Type B pancreatic cell (in vitro differentiated cells): ENCODE data around the gene BRCA2. TPM values are rescaled to one million over a fixed set of nuclear protein-coding genes. Genes with fewer than 3 reads are reported as not detected.

Source experiments
- DNase-seq: peaks from one replicate; pipeline ENCODE4 v3.0.0; 2021; ENCODE audit warnings: mixed read lengths; ENCODE audit not compliant: unreplicated experiment; ENCODE audit errors: extremely low spot score
- H3K27ac Mint-ChIP-seq: 2 replicates; pipeline ENCODE4 v1.8.0; 2021; ENCODE audit warnings: mild to moderate bottlenecking, mixed read lengths
- H3K27me3 Mint-ChIP-seq: 2 replicates; pipeline ENCODE4 v1.8.0; 2021; ENCODE audit warnings: mixed read lengths
- H3K36me3 Mint-ChIP-seq: 2 replicates; pipeline ENCODE4 v1.8.0; 2021; ENCODE audit warnings: mixed read lengths
- H3K4me1 Mint-ChIP-seq: one replicate; pipeline ENCODE4 v1.8.0; 2021; ENCODE audit warnings: mixed read lengths; ENCODE audit not compliant: unreplicated experiment
- H3K4me3 Mint-ChIP-seq: 2 replicates; pipeline ENCODE4 v1.8.0; 2021; ENCODE audit warnings: mild to moderate bottlenecking, mixed read lengths
- H3K9me3 Mint-ChIP-seq: 2 replicates; pipeline ENCODE4 v1.8.0; 2021; ENCODE audit warnings: mixed read lengths
- CTCF ChIP-seq: fragments of 200-600 bp; sonication (generic); conservative IDR thresholded peaks from 2 replicates; pipeline ENCODE4 v1.5.0; 2021; ENCODE audit warnings: antibody characterized with exemption, mild to moderate bottlenecking
- total RNA-seq: library from RNA; stranded (reverse); gene quantifications from 2 replicates; pipeline ENCODE4 v1.2.1, GENCODE V29; 2021; ENCODE audit warnings: low replicate concordance

BRCA2 gene
- total RNA-seq, 1 donor from 2014 or later = 10.6 TPM

GRCh38 chr13:32272021-32272683, 43.2 kb upstream of the BRCA2 start:
- no peaks in the 10 kb centered on the region for H3K27me3 Mint-ChIP-seq
- no peak overlapping the region for H3K4me3 Mint-ChIP-seq
- H3K27ac Mint-ChIP-seq = no peak overlapping the region
- no peaks in the 10 kb centered on the region for H3K9me3 Mint-ChIP-seq
- H3K4me1 Mint-ChIP-seq = no peaks in the 10 kb centered on the region
- DNase-seq = no peak
- H3K36me3 Mint-ChIP-seq = peaks cover 18% of the 10 kb centered on the region
- TF ChIP-seq CTCF = no peak

GRCh38 chr13:32277839-32278238, 37.5 kb upstream of the BRCA2 start:
- Mint-ChIP-seq H3K27ac (no peak overlapping the region), H3K4me1 (no peaks in the 10 kb centered on the region), H3K27me3 (no peaks in the 10 kb centered on the region), H3K9me3 (no peaks in the 10 kb centered on the region), H3K4me3 (no peak overlapping the region), H3K36me3 (peaks cover 3% of the 10 kb centered on the region)
- DNase-seq = no peak
- TF ChIP-seq CTCF = no peak

GRCh38 chr13:32278426-32278825, 36.9 kb upstream of the BRCA2 start:
- no peaks in the 10 kb centered on the region for H3K9me3 Mint-ChIP-seq
- no peak for TF ChIP-seq CTCF
- no peak overlapping the region for H3K4me3 Mint-ChIP-seq
- H3K27me3 Mint-ChIP-seq = no peaks in the 10 kb centered on the region
- peaks cover 3% of the 10 kb centered on the region for H3K36me3 Mint-ChIP-seq
- peaks cover 3% of the 10 kb centered on the region for H3K4me1 Mint-ChIP-seq
- no peak overlapping the region for H3K27ac Mint-ChIP-seq
- no peak for DNase-seq

GRCh38 chr13:32281096-32281495, 34.2 kb upstream of the BRCA2 start:
- no peaks in the 10 kb centered on the region for H3K27me3 Mint-ChIP-seq
- H3K27ac Mint-ChIP-seq = no peak overlapping the region
- H3K4me1 Mint-ChIP-seq = peaks cover 20% of the 10 kb centered on the region
- DNase-seq = no peak
- H3K36me3 Mint-ChIP-seq = peaks cover 1% of the 10 kb centered on the region
- no peaks in the 10 kb centered on the region for H3K9me3 Mint-ChIP-seq
- no peak overlapping the region for H3K4me3 Mint-ChIP-seq
- TF ChIP-seq CTCF = no peak

GRCh38 chr13:32282096-32282711, 33.1 kb upstream of the BRCA2 start:
- Mint-ChIP-seq H3K9me3 (no peaks in the 10 kb centered on the region), H3K4me3 (no peak overlapping the region), H3K4me1 (peaks cover 20% of the 10 kb centered on the region), H3K27ac (no peak overlapping the region), H3K36me3 (no peaks in the 10 kb centered on the region), H3K27me3 (no peaks in the 10 kb centered on the region)
- no peak for TF ChIP-seq CTCF
- no peak for DNase-seq
